WTC11 (cell line): ENCODE results near the gene CDRT4. TPM values are rescaled to one million over a fixed set of nuclear protein-coding genes. Genes with fewer than 3 reads are reported as not detected.

Experiments
- ATAC-seq: fragments of 200-7000 bp; cut with Tn5 transposase; 2 replicates; pipeline ENCODE4 v1.10.0; 2021; ENCODE audit warnings: mild to moderate bottlenecking, moderate library complexity
- CTCF ChIA-PET: fragments of 300-600 bp; sonication (Branson Sonifier 250); formaldehyde crosslinking; loops from one replicate; lab custom pipeline; 2021; ENCODE audit warnings: antibody characterized with exemption; lab: Charles Lee
- POLR2A ChIA-PET: fragments of 350-600 bp; sonication (Branson Sonifier 250); formaldehyde crosslinking; loops from one replicate; lab custom pipeline; 2021; ENCODE audit warnings: antibody characterized with exemption; lab: Charles Lee
- DNase-seq: peaks from one replicate; pipeline ENCODE4 v3.0.0; 2021; ENCODE audit warnings: low spot score
- H3K27ac Mint-ChIP-seq: 2 replicates; pipeline ENCODE4 v1.8.0; 2021; ENCODE audit warnings: mixed read lengths
- H3K27me3 Mint-ChIP-seq: 2 replicates; pipeline ENCODE4 v1.8.0; 2021; ENCODE audit warnings: low read depth, mild to moderate bottlenecking, moderate library complexity, mixed read lengths
- H3K36me3 Mint-ChIP-seq: 2 replicates; pipeline ENCODE4 v1.8.0; 2021; ENCODE audit warnings: mixed read lengths
- H3K4me1 Mint-ChIP-seq: 2 replicates; pipeline ENCODE4 v1.8.0; 2022; ENCODE audit warnings: mixed read lengths
- H3K4me3 Mint-ChIP-seq: 2 replicates; pipeline ENCODE4 v1.8.0; 2021; ENCODE audit warnings: mild to moderate bottlenecking, moderate library complexity, mixed read lengths
- H3K9me3 Mint-ChIP-seq: 2 replicates; pipeline ENCODE4 v1.8.0; 2021; ENCODE audit warnings: mixed read lengths
- CREM ChIP-seq: sonication (generic); formaldehyde crosslinking; IDR thresholded peaks from 2 replicates; pipeline ENCODE4 v1.8.1; 2022; ENCODE audit warnings: mild to moderate bottlenecking, missing genetic modification reagents, moderate library complexity
- ELF4 ChIP-seq: sonication (generic); formaldehyde crosslinking; IDR thresholded peaks from 2 replicates; pipeline ENCODE4 v1.8.1; 2022; ENCODE audit warnings: low read depth, mild to moderate bottlenecking, moderate library complexity, missing genetic modification reagents
- GTF2I ChIP-seq: fragments of 250-450 bp; sonication (Bioruptor Pico); conservative IDR thresholded peaks from 2 replicates; pipeline ENCODE4 v1.4.0; 2021; ENCODE audit warnings: mild to moderate bottlenecking
- MLX ChIP-seq: sonication (generic); formaldehyde crosslinking; IDR thresholded peaks from 2 replicates; pipeline ENCODE4 v1.8.1; 2023; ENCODE audit warnings: mild to moderate bottlenecking, missing genetic modification reagents, moderate library complexity
- NR1H2 ChIP-seq: sonication (generic); formaldehyde crosslinking; IDR thresholded peaks from 2 replicates; pipeline ENCODE4 v1.9.0; 2021; ENCODE audit warnings: mild to moderate bottlenecking, moderate library complexity, missing genetic modification reagents
- OVOL2 ChIP-seq: fragments of 250-450 bp; sonication (Bioruptor Pico); IDR thresholded peaks from 2 replicates; pipeline ENCODE4 v1.9.0; 2021; ENCODE audit warnings: mild to moderate bottlenecking, borderline replicate concordance
- SMAD3 ChIP-seq: sonication (generic); formaldehyde crosslinking; IDR thresholded peaks from 2 replicates; pipeline ENCODE4 v1.8.0; 2022; ENCODE audit warnings: missing genetic modification reagents, mild to moderate bottlenecking, borderline replicate concordance
- SP1 ChIP-seq: sonication (generic); formaldehyde crosslinking; conservative IDR thresholded peaks from 2 replicates; pipeline ENCODE4 v1.8.1; 2022; ENCODE audit warnings: missing genetic modification reagents
- TCF7 ChIP-seq: sonication (generic); formaldehyde crosslinking; IDR thresholded peaks from 2 replicates; pipeline ENCODE4 v1.8.0; 2022; ENCODE audit warnings: mild to moderate bottlenecking, low read depth, missing genetic modification reagents, moderate library complexity
- TP53 ChIP-seq: sonication (generic); formaldehyde crosslinking; IDR thresholded peaks from 2 replicates; pipeline ENCODE4 v1.8.1; 2023; ENCODE audit warnings: mild to moderate bottlenecking, missing genetic modification reagents
- ZBTB43 ChIP-seq: sonication (generic); formaldehyde crosslinking; IDR thresholded peaks from 2 replicates; pipeline ENCODE4 v1.8.1; 2023; ENCODE audit warnings: mild to moderate bottlenecking, missing genetic modification reagents
- ZNF121 ChIP-seq: sonication (generic); formaldehyde crosslinking; IDR thresholded peaks from 2 replicates; pipeline ENCODE4 v1.8.0; 2023; ENCODE audit warnings: missing genetic modification reagents
- ZNF138 ChIP-seq: sonication (generic); formaldehyde crosslinking; conservative IDR thresholded peaks from 2 replicates; pipeline ENCODE4 v1.8.1; 2022; ENCODE audit warnings: mild to moderate bottlenecking, moderate library complexity, missing genetic modification reagents
- ZNF219 ChIP-seq: sonication (generic); formaldehyde crosslinking; IDR thresholded peaks from 2 replicates; pipeline ENCODE4 v1.8.0; 2023; ENCODE audit warnings: missing genetic modification reagents, mild to moderate bottlenecking, borderline replicate concordance
- total RNA-seq: library from RNA; stranded (reverse); gene quantifications from 3 replicates; pipeline ENCODE4 v1.2.3, GENCODE V29; 2021
- TF ChIP-seq, protein P1 (sequence below): sonication (generic); formaldehyde crosslinking; IDR thresholded peaks from 2 replicates; pipeline ENCODE4 v1.8.1; 2022; ENCODE audit warnings: mild to moderate bottlenecking, missing genetic modification reagents, moderate library complexity, borderline replicate concordance
- TF ChIP-seq, protein P2 (sequence below): sonication (generic); formaldehyde crosslinking; IDR thresholded peaks from 2 replicates; pipeline ENCODE4 v1.8.1; 2023; ENCODE audit warnings: mild to moderate bottlenecking, missing genetic modification reagents, borderline replicate concordance
- TF ChIP-seq, protein P3 (sequence below): fragments of 250-450 bp; sonication (Bioruptor Pico); conservative IDR thresholded peaks from 2 replicates; pipeline ENCODE4 v1.9.0; 2021; ENCODE audit warnings: mild to moderate bottlenecking
- TF ChIP-seq, protein P4 (sequence below): fragments of 200-600 bp; IDR thresholded peaks from 2 replicates; pipeline ENCODE4 v1.8.0; 2022; ENCODE audit warnings: antibody characterized with exemption

CDRT4 gene
- total RNA-seq, 1 experiment from 2014 or later: 4.9 TPM

GRCh38 chr17:15409721-15410250 lies 57.6 kb downstream of the CDRT4 start (continued):
- TF ChIP-seq ZBTB43 (CRISPR knock-in tag) (no peak), NR1H2 (CRISPR knock-in tag) (no peak), SP1 (no peak), ZNF121 (CRISPR knock-in tag) (no peak), SMAD3 (no peak), ZNF219 (CRISPR knock-in tag) (no peak), OVOL2 (CRISPR knock-in tag) (no peak), TCF7 (CRISPR knock-in tag) (no peak)
- TF ChIP-seq, protein P1, sequence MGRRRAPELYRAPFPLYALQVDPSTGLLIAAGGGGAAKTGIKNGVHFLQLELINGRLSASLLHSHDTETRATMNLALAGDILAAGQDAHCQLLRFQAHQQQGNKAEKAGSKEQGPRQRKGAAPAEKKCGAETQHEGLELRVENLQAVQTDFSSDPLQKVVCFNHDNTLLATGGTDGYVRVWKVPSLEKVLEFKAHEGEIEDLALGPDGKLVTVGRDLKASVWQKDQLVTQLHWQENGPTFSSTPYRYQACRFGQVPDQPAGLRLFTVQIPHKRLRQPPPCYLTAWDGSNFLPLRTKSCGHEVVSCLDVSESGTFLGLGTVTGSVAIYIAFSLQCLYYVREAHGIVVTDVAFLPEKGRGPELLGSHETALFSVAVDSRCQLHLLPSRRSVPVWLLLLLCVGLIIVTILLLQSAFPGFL (CRISPR knock-in tag): no peak
- TF ChIP-seq, protein P2, sequence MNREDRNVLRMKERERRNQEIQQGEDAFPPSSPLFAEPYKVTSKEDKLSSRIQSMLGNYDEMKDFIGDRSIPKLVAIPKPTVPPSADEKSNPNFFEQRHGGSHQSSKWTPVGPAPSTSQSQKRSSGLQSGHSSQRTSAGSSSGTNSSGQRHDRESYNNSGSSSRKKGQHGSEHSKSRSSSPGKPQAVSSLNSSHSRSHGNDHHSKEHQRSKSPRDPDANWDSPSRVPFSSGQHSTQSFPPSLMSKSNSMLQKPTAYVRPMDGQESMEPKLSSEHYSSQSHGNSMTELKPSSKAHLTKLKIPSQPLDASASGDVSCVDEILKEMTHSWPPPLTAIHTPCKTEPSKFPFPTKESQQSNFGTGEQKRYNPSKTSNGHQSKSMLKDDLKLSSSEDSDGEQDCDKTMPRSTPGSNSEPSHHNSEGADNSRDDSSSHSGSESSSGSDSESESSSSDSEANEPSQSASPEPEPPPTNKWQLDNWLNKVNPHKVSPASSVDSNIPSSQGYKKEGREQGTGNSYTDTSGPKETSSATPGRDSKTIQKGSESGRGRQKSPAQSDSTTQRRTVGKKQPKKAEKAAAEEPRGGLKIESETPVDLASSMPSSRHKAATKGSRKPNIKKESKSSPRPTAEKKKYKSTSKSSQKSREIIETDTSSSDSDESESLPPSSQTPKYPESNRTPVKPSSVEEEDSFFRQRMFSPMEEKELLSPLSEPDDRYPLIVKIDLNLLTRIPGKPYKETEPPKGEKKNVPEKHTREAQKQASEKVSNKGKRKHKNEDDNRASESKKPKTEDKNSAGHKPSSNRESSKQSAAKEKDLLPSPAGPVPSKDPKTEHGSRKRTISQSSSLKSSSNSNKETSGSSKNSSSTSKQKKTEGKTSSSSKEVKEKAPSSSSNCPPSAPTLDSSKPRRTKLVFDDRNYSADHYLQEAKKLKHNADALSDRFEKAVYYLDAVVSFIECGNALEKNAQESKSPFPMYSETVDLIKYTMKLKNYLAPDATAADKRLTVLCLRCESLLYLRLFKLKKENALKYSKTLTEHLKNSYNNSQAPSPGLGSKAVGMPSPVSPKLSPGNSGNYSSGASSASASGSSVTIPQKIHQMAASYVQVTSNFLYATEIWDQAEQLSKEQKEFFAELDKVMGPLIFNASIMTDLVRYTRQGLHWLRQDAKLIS (CRISPR knock-in tag): no peak
- TF ChIP-seq, protein P3, sequence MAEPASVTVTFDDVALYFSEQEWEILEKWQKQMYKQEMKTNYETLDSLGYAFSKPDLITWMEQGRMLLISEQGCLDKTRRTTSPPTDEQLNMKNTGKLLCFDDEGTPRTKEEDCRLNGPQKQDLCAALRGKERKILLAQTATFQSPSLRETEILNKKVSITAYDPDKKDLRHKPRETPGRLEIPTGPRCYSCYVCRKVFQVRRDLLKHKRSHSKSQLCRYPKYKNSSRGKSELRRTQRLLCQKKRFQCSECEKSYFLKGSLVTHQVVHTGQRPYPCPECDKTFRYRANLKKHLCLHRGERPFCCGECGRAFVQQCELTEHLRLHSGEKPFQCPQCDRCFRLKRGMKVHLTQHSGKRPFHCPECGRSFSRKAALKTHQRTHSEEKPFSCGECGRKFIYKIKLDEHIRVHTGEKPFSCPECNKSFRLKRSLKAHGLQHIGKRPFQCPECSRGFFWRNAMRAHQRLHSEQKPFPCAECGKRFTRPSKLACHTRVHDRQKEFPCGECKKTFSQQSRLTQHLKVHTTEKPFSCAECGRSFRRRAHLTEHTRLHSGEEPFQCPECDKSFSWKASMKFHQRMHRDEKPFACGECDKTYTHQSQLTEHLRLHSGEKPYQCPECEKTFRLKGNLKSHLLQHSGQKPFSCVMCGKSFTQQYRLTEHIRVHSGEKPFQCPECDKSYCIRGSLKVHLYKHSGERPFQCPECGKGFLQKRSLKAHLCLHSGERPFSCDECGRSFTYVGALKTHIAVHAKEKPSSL: no peak

GRCh38 chr17:15408803-15409202 lies 58.6 kb downstream of the CDRT4 start:
- ChIA-PET CTCF (interaction anchor here (0.6 to 1.6 kb wide), 3 partner anchors 94 to 152 kb away, joined by 3 to 5 read pairs (median 3); no protein-coding TSS in a partner anchor), POLR2A (no interaction called here)
- no peaks in the 10 kb centered on the region for H3K9me3 Mint-ChIP-seq
- DNase-seq (no peak), ATAC-seq (no peak)
- no peak overlapping the region for H3K27ac Mint-ChIP-seq
- peaks cover 3% of the 10 kb centered on the region; the same call in 1 of the 2 replicates for H3K27me3 Mint-ChIP-seq
- H3K4me1 Mint-ChIP-seq: peaks cover 10% of the 10 kb centered on the region
- no peaks in the 10 kb centered on the region for H3K36me3 Mint-ChIP-seq
- no peak overlapping the region for H3K4me3 Mint-ChIP-seq
- TF ChIP-seq GTF2I (CRISPR knock-in tag) (no peak), ZNF138 (CRISPR knock-in tag) (no peak), TP53 (no peak), MLX (CRISPR knock-in tag) (no peak), CREM (CRISPR knock-in tag) (no peak), OVOL2 (CRISPR knock-in tag) (no peak), ELF4 (CRISPR knock-in tag) (no peak)
- TF ChIP-seq, protein P4, sequence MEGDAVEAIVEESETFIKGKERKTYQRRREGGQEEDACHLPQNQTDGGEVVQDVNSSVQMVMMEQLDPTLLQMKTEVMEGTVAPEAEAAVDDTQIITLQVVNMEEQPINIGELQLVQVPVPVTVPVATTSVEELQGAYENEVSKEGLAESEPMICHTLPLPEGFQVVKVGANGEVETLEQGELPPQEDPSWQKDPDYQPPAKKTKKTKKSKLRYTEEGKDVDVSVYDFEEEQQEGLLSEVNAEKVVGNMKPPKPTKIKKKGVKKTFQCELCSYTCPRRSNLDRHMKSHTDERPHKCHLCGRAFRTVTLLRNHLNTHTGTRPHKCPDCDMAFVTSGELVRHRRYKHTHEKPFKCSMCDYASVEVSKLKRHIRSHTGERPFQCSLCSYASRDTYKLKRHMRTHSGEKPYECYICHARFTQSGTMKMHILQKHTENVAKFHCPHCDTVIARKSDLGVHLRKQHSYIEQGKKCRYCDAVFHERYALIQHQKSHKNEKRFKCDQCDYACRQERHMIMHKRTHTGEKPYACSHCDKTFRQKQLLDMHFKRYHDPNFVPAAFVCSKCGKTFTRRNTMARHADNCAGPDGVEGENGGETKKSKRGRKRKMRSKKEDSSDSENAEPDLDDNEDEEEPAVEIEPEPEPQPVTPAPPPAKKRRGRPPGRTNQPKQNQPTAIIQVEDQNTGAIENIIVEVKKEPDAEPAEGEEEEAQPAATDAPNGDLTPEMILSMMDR: no peak
